ENCODE measurements around the gene HIBCH.
"Not testable (repeated sequence)": the region's sequence is repeated elsewhere in the genome, so short reads cannot be mapped to it uniquely, and the experiment has no call there.

Gene HIBCH

GRCh38 chr2:190313880-190314279, 5.7 kb downstream of the HIBCH start:
- no peak for DNase-seq
- Histone ChIP-seq H3K27ac (no peak overlapping the region), H3K9me3 (no peaks in the 10 kb centered on the region), H3K36me3 (peaks cover 8 to 16% (median 15%) of the 10 kb centered on the region in 3 donors), H3K4me1 (peaks cover 0 to 43% (median 19%) of the 10 kb centered on the region in 4 donors), H3K4me3 (no peak overlapping the region), H3K27me3 (no peaks in the 10 kb centered on the region)
- intact Hi-C loops (cut with DNase I; ENCODE audit: low total_unique reads), result no loop called here
- no peak for TF ChIP-seq CTCF (IDR thresholded peaks at IDR 0.05)

GRCh38 chr2:190312635-190313025, 7.0 kb downstream of the HIBCH start:
- H3K9me3 ChIP-seq; H3K27me3 ChIP-seq; H3K27ac ChIP-seq; H3K4me3 ChIP-seq; DNase-seq; intact Hi-C loops (cut with DNase I; ENCODE audit: low total_unique reads): not testable (repeated sequence)
- peaks cover 0 to 31% (median 11%) of the 10 kb centered on the region in 4 donors for H3K4me1 ChIP-seq
- H3K36me3 ChIP-seq, result peaks cover 8 to 16% (median 15%) of the 10 kb centered on the region in 3 donors

- intact Hi-C loops (cut with DNase I; ENCODE audit: low total_unique reads), result no loop called here
- Histone ChIP-seq H3K36me3 (peaks cover 8 to 16% (median 15%) of the 10 kb centered on the region in 3 donors), H3K4me1 (peaks cover 0 to 29% (median 9%) of the 10 kb centered on the region in 4 donors), H3K27me3 (no peaks in the 10 kb centered on the region), H3K4me3 (no peak overlapping the region), H3K27ac (no peak overlapping the region), H3K9me3 (no peaks in the 10 kb centered on the region)
- no peak for TF ChIP-seq CTCF (IDR thresholded peaks at IDR 0.05)
- DNase-seq, result no peak
Measured at GRCh38 chr2:190311893-190312634, 7.6 kb downstream of the HIBCH start.

- TF ChIP-seq CTCF (IDR thresholded peaks at IDR 0.05), result no peak
- intact Hi-C loops (cut with DNase I; ENCODE audit: low total_unique reads), result no loop called here
- H3K9me3 ChIP-seq, result no peaks in the 10 kb centered on the region
- H3K4me3 ChIP-seq, result no peak overlapping the region
- no peaks in the 10 kb centered on the region for H3K27me3 ChIP-seq
- H3K36me3 ChIP-seq, result peaks cover 15 to 16% (median 16%) of the 10 kb centered on the region in 3 donors
- no peak overlapping the region for H3K27ac ChIP-seq
- DNase-seq, result no peak
- H3K4me1 ChIP-seq, result no peaks in the 10 kb centered on the region
Measured at GRCh38 chr2:190308031-190308430, 11.6 kb downstream of the HIBCH start.

- no peak overlapping the region for H3K27ac ChIP-seq
- H3K27me3 ChIP-seq, result no peaks in the 10 kb centered on the region
- no peak for TF ChIP-seq CTCF (IDR thresholded peaks at IDR 0.05)
- no peaks in the 10 kb centered on the region for H3K9me3 ChIP-seq
- H3K4me3 ChIP-seq, result no peak overlapping the region
- no peak for DNase-seq
- intact Hi-C loops (cut with DNase I; ENCODE audit: low total_unique reads), result no loop called here
- no peaks in the 10 kb centered on the region for H3K4me1 ChIP-seq
- peaks cover 0 to 26% (median 3%) of the 10 kb centered on the region in 3 donors for H3K36me3 ChIP-seq
Measured at GRCh38 chr2:190304404-190304803, 15.2 kb downstream of the HIBCH start.

- Histone ChIP-seq H3K4me3 (no peak overlapping the region), H3K4me1 (no peaks in the 10 kb centered on the region), H3K27ac (no peak overlapping the region), H3K9me3 (no peaks in the 10 kb centered on the region), H3K27me3 (no peaks in the 10 kb centered on the region), H3K36me3 (peaks cover 0 to 24% (median 0%) of the 10 kb centered on the region in 3 donors)
- intact Hi-C loops (cut with DNase I; ENCODE audit: low total_unique reads), result no loop called here
- no peak for DNase-seq
- TF ChIP-seq CTCF (IDR thresholded peaks at IDR 0.05), result no peak
Measured at GRCh38 chr2:190303647-190304046, 16.0 kb downstream of the HIBCH start.
